ENCODE data around the gene QSER1. TPM values are rescaled to one million over a fixed set of nuclear protein-coding genes. Genes with fewer than 3 reads are reported as not detected.
"Not testable (repeated sequence)": the region's sequence is repeated elsewhere in the genome, so short reads cannot be mapped to it uniquely, and the experiment has no call there.

QSER1 gene
- total RNA-seq, 1 experiment from 2014 or later, result 30.1 TPM

- DNase-seq (ENCODE audit: low read depth), result peak; percentile 88
Observed at GRCh38 chr11:33000181-33000580, 107.6 kb downstream of the QSER1 start.

- DNase-seq (ENCODE audit: low read depth), result peak; percentile 19
Observed at GRCh38 chr11:33001281-33001680, 108.7 kb downstream of the QSER1 start.

- no peak for DNase-seq (ENCODE audit: low read depth)
Observed at GRCh38 chr11:33001751-33002542, 109.3 kb downstream of the QSER1 start.

GRCh38 chr11:33005175-33005574, 112.6 kb downstream of the QSER1 start:
- DNase-seq (ENCODE audit: low read depth), result no peak

DNA sequence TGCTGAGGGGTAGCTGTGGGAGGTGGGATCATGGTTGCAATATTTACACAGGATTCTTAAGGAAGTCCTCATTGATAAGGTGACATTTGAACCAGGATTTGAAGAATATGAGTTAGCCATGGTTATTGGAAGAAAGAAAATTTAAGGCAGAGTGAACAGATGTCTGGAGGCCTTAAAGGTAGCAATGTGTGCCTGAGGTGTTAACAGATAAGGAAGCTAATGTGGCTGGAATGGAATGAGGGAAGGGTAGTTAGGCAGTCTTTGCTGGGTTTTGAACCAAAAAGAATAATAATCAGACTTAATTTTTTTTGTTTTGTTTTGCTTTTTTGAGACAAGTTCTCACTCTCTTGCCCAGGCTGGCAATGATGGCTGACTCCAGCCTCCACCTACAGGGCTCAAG, 113.4 kb downstream of the QSER1 start:
- DNase-seq (ENCODE audit: low read depth), result no peak

DNA sequence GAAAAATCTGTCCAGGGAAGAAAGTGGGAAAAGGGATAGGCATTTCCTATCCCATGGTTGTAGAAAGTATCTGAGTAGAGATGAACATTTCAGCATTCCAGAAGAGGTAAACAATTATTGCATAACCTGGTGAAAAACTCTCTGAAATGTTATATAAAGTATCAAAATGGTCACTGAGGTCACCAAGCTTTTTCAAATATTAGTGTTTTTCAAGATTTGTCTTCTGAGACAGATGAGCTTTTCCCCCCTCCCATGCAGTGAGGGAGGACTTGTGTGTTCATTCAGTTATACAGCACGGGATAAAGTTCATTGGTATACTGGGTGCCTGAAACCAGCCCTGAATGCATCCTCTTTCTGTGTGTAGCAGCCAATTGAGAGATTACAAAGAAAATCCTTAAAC, 121.1 kb downstream of the QSER1 start:
- no peak for DNase-seq (ENCODE audit: low read depth)

DNA sequence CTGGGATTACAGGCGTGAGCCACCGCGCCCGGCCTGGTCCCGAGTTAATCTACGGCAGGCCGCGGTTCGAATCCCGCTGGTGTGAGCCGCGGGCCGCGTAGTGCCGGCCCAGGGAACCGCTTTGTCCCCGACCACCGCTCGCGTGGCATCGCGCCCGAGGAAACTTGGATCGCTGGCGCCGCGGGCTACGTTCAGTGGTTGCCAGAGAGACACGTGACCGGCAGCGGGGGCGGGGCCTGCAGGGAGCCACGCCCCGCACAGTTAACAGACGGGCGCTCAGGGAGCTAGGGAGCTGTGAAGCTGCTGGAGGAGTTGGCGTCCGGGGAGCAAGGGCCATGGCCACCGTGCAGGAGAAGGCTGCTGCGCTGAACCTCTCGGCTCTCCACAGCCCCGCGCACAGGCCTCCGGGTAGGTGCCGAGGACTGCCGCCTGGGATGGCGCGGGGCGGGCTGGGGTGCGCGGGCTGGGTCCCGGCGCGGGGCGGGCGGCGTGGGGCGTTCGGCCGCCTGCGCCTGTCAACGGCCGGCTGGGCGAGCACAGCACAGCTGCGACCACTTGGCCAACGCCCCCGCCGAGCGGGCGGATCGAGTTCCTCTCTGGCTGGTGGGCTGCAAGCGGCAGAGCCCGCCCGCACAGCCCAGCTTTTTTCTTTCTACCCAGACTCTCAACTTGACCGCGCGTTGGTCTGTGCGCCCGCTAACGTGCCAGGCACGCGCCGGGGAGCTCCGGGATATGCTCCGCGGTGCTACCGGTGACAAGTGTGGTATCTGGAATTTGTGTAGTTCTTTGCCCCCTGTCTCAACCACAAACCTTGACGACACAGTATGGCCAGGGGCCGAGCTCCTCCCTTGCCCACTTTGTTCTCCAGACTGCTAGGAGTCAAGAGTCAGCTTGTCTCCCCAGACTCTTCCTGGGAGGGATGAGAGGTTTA, 123.3 kb downstream of the QSER1 start, which contains the start of gene DEPDC7:
DEPDC7 (plus strand) TSS at position 258 of the 931 bp plus-strand sequence; CDS start at position 336, 78 bp downstream.
- peak; percentile 95 for DNase-seq (ENCODE audit: low read depth)

DNA sequence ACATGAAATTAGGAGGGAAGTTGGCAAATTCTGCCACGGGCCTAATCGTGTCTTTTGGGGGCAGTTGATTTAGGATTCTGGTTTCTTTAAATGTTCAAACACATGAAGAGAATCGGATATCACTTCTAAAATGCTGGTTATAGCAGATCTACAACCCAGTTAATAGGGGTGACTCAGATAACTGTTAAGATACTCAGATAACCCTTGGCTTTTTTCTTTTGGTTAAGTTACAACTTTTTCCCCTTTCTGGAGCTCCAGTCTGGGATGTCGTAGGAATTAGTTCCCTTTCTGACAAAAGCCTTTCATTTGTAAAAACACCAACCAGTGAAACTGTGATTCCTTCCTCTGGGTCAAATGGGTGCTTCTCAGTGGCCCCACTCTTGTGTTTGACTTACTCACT, 124.0 kb downstream of the QSER1 start:
- peak; percentile 77 for DNase-seq (ENCODE audit: low read depth)

DNA sequence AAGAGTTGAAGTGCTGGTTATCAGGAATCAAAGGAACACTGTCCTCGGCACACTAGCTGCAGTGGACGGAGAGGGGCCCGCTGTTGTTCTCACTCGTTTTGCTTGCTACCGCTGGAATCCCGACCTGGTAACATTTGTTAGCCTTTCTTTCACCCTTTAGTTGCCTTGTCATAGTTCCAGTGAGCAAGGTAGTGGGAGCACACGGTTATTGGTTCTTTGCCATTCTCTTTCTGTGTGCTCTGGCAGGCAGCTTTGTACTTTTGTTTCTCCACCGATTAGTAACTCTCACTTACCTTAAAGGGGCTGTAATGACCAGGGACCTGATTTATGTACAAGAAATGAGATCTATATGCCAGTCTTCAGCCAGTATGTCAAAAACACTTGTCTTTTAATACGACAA, 124.9 kb downstream of the QSER1 start:
- DNase-seq (ENCODE audit: low read depth), result peak; percentile 33

- DNase-seq (ENCODE audit: low read depth), result no peak
Observed at GRCh38 chr11:33017965-33018364, 125.4 kb downstream of the QSER1 start.

DNA sequence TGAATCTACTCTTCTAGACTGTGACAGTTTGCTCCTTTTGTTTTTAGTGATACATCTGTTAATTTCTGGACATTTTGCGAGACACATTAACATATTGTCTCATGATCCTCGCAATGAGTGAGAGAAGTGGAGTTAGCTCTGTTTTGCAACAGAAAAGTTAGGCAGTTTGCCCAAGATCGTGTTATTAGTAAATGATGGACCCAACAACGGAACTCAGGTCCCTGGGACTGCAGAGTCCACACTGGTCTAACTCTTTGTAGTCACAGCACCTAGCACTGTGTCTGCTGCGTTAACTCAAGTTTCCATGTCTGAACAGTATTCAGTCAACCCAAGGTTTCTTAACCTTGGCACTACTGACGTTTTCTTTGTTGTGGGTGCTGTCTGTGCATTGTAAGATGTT, 126.2 kb downstream of the QSER1 start:
- no peak for DNase-seq (ENCODE audit: low read depth)

DNA sequence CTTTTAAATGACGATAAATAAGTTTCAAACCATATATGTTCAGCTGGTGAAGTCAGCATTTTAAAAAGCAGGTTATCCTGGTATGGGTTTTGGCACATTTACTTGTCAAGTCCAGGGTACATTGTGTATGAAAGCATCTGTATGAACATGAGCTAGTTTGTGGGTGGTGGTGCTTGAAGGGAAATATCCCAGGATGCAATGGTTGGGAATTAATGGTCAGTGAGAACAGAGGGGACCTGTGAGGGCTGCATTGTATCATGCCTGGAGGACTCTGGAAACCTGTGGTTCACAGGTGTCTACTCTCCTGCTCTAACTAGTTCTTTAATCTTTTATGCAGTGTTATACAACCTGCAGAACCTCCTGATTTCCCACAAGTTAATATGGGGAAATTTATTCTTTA, 128.9 kb downstream of the QSER1 start:
- no peak for DNase-seq (ENCODE audit: low read depth)

DNA sequence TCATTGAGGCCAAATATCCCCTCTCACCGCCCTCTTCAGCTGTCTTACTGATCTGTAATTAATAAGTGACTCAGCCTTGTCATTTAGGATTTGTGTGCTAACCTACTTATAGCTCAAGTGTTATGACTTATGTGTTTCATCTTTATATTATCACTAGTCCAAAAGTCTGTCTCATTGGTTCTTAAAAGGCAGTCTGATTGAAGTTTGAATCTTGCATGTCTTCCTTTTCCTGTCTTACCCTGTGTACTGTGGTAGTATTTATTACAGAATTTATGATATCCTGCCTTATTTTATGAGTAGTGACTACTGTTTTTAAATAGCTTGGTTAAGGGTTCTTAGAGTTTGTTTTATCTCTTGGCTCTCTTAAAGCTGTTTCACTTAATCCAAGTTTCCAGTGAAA, 129.3 kb downstream of the QSER1 start:
- no peak for DNase-seq (ENCODE audit: low read depth)

GRCh38 chr11:33025339-33025722, 132.7 kb downstream of the QSER1 start:
- DNase-seq (ENCODE audit: low read depth), result no peak

DNA sequence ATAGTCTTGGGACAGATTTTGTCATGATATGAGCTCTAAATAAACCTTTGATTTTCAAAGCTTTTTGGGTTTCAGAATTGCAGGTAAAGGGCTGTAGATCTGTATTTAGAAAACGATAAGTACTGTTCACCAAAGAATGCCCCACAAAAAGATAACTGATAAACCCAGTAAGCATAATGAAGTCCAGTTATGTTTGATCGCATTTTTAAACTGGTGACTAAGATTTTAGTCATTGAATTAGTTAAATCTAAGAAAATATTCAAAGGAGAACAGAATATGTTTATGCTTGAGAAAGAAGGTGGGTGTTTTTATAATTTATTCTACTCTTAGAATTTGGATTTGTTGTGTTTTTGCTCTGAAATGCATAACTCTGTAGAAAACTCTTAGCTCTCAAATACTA, 134.6 kb downstream of the QSER1 start:
- peak; percentile 50 for DNase-seq (ENCODE audit: low read depth)

GRCh38 chr11:33027846-33028536, 135.4 kb downstream of the QSER1 start:
- DNase-seq (ENCODE audit: low read depth), result peak; percentile 68

DNA sequence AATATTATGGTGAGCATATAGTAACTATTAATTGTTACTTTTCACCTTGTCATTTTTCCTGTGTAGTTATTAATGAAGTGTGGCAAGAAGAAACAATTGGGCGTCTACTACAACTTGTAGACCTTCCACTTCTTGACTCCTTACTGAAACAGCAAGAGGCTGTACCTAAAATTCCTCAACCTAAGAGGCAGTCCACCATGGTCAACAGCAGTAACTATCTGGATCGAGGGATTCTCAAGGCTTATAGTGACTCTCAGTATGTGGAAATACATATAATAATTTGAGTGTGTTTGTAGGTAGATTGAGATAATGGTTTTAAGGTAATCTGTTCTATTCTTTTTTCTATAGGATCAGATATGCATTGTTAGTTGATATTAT, 135.9 kb downstream of the QSER1 start:
- no peak for DNase-seq (ENCODE audit: low read depth)

GRCh38 chr11:33029218-33029617, 136.6 kb downstream of the QSER1 start:
- not testable (repeated sequence) for DNase-seq (ENCODE audit: low read depth)
